Measurements from ENCODE around the gene PTCH1.

Gene PTCH1

DNA sequence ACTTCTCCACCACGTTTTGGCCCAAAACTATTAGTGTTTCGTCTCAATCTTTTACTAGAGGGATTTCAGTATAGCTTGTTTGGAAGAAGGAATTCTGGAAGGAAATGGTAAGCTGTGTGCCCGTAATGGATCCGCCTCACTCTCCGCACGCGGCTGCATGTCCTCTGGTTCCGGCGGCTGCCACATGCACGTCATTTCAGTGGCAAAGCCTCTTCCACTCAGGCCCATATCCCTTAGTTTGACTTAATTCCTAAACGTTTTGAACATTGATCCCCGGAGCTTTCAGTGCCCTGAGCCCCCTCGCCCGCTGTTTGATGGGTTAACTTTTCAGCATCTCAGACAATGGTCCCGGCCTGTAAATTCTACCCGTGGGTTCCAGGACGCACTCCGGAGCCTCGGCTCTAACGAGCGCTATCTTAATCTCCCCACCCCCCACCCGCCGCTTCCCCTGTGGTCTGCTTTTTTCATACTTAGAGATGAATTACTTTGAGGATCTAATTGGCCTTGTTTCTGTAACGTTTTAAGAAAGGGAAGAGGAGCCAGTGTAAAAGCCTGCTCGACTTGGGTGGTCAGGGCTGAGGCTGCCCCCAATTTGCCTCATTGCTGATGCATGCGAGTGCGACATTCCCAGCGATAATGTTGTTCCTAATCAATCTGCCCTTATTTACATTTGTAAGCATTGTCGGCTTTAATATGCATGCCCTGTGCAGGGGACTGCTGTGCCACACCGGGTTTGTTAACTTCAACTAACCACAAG, 4.6 kb downstream of the PTCH1 start:
- no peak for DNase-seq

GRCh38 chr9:95511616-95511931, 5.2 kb downstream of the PTCH1 start:
- DNase-seq, result no peak

GRCh38 chr9:95510709-95511615, 5.8 kb downstream of the PTCH1 start:
- DNase-seq, result peak; percentile 89

DNA sequence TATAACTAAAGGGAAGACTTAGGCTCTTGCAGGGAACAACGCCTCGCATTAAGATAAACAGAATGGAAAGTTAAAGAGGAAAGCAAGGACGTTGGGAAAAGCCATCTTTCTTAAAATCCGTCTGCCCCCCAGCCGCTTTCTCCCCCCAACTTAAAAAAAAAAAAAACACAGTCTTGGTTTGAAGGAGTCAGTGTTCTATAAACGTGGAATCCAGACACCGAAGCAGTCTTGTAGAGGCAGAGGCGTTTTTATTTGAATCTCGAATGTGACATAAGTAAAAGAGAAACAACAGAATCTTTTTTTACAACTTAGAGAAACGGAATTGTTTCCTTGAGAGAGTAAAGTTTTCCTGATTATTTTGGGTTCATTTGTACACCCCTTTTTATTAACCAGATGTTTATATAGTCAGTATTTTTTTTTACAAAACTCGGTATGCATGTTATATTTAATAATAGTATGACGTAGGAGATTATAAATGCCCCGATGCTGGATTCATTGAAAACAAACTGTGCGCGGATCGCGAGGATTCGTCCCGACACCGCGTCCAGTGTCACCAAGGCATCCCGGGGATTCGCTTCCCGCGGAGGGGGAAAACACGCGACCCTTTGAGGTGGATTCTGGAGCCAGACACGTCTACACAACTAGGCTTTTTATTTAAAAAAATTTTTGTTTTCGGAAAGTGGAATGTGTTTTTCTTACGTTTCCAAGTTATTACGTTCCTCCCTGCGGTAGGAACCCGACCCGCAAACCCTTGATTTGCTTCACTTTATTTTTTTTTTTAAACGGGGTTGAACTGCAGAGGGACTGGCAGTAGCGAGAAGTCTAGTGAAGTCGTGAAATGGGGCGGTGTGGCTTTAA, 6.7 kb downstream of the PTCH1 start:
- no peak for DNase-seq

DNA sequence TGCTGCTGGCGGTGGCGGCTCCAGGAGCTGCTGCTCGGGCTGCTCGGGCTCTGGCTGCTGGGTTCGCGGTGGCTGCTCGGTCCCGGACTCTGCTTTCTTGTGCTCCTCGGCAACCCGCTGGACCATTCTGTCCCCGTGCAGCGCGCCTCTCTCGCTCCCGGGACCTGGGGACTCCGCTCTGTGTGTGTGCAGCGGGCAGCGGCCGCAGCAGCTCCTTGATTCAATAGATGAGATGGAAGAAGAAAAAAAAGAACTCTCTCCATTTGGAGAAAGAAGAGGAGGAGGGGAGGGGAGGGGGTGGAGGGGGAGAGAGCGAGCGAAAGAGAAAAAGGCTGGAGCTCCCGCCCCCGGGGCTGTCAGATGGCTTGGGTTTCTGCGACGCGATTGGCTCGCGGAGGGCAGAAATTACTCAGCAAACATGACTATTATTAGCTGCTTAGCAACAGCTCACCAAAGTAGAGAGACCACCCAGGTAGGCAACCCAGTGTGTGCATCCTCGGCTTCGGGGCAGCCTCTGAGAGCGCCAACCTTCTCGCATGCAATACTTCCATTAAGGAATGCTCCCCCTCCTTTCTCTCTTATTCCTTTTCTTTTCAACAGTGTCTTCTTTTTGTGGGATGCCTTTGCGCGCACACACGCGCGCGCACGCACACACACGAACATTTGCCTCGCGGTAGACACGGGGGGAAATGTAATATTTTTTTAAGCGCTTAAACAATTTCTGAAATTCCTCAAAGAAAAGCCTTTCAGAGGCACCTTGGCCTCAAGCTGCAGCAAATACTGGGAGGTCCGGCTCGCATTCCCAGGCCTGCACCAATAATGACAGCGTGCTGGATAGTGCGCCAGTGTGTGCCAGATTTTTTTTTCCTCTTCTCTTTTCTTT, 7.6 kb downstream of the PTCH1 start:
- DNase-seq, result peak; percentile 79

DNA sequence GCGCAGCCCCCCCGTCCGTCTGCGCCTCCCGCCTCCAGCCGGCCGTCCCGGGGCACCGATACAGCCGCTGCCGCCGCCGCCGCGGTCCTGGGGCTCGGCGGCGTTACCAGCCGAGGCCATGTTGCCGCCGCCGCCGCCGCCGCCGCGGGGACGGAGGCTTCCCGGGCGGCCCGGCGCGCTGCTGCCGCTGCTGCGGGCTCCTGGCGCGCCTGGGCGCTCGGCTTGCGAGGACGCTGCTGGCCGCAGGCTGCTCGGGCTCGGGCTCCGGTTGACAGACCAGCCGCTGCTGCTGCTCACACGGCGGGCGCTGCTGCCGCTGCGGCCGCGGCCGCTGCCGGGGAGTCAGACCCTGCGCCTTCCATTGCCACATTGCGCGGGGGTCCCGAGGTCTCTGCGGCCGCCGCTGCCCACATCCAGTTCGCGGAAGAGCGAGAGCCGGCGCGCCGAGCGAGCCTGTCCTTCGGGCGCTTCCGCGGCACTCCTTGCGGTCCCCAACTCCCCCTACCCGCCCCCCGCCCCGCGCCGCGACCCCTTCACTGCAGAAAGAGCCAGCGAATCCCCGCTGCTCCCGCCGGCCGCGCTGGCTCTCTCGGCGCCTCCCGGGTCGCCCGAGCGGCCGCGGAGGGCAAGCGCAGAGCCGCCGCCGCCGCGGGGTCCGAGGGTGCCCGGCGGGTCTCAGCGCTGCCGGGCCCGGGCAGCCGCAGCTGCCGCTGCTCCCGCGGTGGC, 8.4 kb downstream of the PTCH1 start:
- DNase-seq, result no peak

- DNase-seq, result peak; percentile 38
Observed at GRCh38 chr9:95507464-95508241, 9.1 kb downstream of the PTCH1 start.

- no peak for DNase-seq
Observed at GRCh38 chr9:95506678-95507463, 9.9 kb downstream of the PTCH1 start.

DNA sequence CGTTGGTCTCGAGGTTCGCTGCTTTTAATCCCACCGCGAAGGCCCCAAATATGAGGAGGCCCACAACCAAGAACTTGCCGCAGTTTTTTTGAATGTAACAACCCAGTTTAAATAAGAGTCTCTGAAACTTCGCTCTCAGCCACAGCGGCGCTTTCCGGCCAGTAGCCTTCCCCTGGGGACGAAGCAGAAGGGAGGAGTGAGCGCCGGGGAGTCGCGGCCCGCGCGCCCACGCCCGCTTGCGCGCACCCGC, 10.4 kb downstream of the PTCH1 start:
- DNase-seq, result no peak

- no peak for DNase-seq
Observed at GRCh38 chr9:95505717-95506427, 10.9 kb downstream of the PTCH1 start.

DNA sequence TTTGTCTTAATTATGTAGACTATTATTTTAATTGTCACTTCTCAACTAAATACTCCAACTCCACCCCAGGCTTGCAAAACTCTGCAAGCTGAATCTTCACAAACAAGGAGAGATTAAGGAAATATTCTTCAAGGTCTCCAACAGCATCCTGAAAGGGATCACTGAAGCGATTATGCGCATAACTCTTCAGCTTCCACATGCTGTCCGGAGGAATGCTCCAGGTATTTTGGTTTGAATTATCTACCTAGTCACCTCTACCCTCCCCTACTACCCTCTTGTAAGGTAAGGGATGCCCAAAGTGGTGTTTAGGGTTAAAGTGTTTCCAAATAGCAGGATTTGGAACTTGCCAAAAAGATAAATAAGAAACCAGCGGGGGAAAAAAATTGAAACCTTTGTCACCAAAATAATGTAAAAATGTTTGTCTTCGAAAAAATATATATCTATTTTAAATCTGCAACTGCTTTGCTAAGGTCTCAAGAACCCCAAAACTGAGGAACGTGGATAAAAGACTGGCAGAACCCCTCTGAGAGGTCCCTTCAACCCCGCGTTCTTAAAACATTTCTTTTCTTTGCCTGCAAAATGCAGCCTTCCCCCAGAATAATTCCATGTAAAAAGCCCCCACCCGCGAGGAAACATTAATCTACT, 11.6 kb downstream of the PTCH1 start:
- DNase-seq, result no peak

- no peak for DNase-seq
Observed at GRCh38 chr9:95504053-95504963, 12.5 kb downstream of the PTCH1 start.

DNA sequence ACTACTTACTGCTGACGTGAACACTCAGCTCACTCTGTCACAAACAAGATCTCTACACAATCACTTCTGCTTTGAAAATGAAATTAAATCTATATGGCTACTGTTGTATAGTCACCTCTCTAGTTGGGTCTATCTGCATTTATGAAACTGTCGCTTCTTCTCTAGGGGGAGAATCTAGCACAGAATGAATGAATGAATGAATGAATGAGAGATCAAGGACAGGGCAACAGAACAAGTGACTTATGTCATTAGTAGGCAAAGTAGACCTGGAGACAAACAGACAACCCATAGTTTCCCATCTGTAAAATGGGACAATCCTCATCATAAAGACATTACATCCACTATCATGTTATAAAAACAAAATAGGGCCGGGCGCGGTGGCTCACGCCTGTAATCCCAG, 13.4 kb downstream of the PTCH1 start:
- no peak for DNase-seq

DNA sequence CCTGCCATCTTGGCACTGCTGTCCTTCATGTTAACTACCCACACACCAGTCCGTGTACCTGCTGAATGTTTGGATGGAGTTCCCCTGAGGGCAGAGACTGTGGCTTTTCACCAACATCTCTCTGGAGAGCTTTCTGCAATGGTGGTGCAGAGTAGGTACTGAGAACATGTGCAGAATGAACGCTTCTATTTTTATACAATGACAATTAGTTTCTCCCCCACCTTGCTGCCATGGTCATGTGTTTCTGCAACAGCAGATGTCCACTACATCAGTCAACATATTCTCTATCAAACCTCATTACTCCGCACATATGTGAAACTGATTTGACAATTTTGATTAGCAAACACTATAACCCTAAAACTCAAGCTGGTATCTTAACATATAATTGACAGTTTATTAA, 14.5 kb downstream of the PTCH1 start:
- no peak for DNase-seq

DNA sequence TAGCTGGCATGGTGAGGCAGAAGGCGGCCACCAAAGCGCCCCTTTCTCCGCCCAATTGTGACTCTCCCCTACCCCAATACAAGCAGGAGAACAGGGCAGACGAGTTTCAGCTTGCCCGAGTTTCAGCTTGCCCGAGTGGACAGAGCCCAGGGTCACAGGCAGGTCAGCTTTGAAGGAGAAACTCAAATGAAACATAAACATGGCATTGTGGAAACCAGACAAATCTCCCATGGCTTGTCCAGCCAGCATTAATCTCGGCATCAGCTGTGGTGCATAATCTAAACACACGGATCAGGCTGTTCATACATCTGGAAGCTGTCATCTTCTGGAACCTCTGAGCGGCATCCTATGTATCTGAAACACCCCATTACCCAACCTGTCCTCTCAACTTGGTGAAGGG, 16.9 kb downstream of the PTCH1 start:
- DNase-seq, result no peak

GRCh38 chr9:95499046-95499676, 17.6 kb downstream of the PTCH1 start:
- no peak for DNase-seq

DNA sequence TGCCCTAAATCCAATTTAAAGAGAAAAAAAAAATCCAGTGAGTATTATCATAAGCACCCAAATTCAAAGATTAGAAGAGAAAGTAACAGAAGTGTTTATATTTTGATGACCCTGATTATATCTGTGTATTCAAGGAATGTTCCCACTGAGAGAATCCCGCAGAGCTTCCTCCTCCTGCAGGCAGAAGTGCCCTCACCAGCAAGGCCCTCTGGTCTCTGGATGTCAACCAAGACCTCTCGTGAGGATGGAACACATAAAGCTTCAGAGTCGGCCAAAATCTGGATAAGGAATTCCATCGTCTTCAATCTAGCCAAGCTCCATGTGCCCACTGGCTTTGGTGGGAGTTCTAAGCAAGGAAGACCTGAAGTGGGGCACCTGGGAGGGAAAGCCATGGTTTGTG, 18.1 kb downstream of the PTCH1 start:
- no peak for DNase-seq

All from activated CD4-positive, alpha-beta T cell treated with anti-CD3 and anti-CD28 coated beads, Interleukin-10, Interleukin-2, amounts not matched to agents 100 ng/mL and 50 ng/mL, durations not matched to agents 16 hours and 8 hours (primary cell).